Stimulated activated memory B cell treated with anti-CD40 and anti-IgM and Interleukin-4, amounts not matched to agents 10 μg/mL and 1 μg/mL and 100 μg/mL, for 72 hours (primary cell): Measurements from ENCODE around the gene GALNT2.

Experiments
- ATAC-seq: fragments of 150-1000 bp; cut with Tn5 transposase; 2 replicates; pipeline ENCODE4 v1.10.0; 2021
- H3K27ac Mint-ChIP-seq: one replicate; pipeline ENCODE4 v1.8.0; 2022; ENCODE audit warnings: mild to moderate bottlenecking, mixed read lengths
- H3K27me3 Mint-ChIP-seq: one replicate; pipeline ENCODE4 v1.8.0; 2022; ENCODE audit warnings: mixed read lengths
- H3K36me3 Mint-ChIP-seq: one replicate; pipeline ENCODE4 v1.8.0; 2022; ENCODE audit warnings: mixed read lengths
- H3K4me1 Mint-ChIP-seq: one replicate; pipeline ENCODE4 v1.8.0; 2022; ENCODE audit warnings: mixed read lengths
- H3K4me3 Mint-ChIP-seq: one replicate; pipeline ENCODE4 v1.8.0; 2022; ENCODE audit warnings: mild to moderate bottlenecking, moderate library complexity, mixed read lengths
- H3K9me3 Mint-ChIP-seq: one replicate; pipeline ENCODE4 v1.8.0; 2022; ENCODE audit warnings: mixed read lengths

Gene GALNT2

GRCh38 chr1:230267338-230268065 lies 200.5 kb downstream of the GALNT2 start:
- H3K4me3 Mint-ChIP-seq = no peak overlapping the region
- H3K9me3 Mint-ChIP-seq = no peaks in the 10 kb centered on the region
- H3K36me3 Mint-ChIP-seq = peaks cover 66% of the 10 kb centered on the region
- ATAC-seq = no peak
- H3K27me3 Mint-ChIP-seq = no peaks in the 10 kb centered on the region
- peaks cover 18% of the 10 kb centered on the region for H3K4me1 Mint-ChIP-seq
- peak overlapping the region; percentile 21 for H3K27ac Mint-ChIP-seq

- no peak for ATAC-seq
- Mint-ChIP-seq H3K9me3 (no peaks in the 10 kb centered on the region), H3K27me3 (no peaks in the 10 kb centered on the region), H3K36me3 (peaks cover 55% of the 10 kb centered on the region), H3K4me1 (peaks cover 14% of the 10 kb centered on the region), H3K4me3 (no peak overlapping the region), H3K27ac (peak overlapping the region; percentile 64)
Observed at GRCh38 chr1:230268371-230269170, 201.5 kb downstream of the GALNT2 start.

GRCh38 chr1:230270185-230270558 lies 203.1 kb downstream of the GALNT2 start:
- ATAC-seq = no peak
- peaks cover 20% of the 10 kb centered on the region for H3K4me1 Mint-ChIP-seq
- no peaks in the 10 kb centered on the region for H3K9me3 Mint-ChIP-seq
- no peaks in the 10 kb centered on the region for H3K27me3 Mint-ChIP-seq
- peak overlapping the region; percentile 64 for H3K27ac Mint-ChIP-seq
- H3K36me3 Mint-ChIP-seq = peaks cover 39% of the 10 kb centered on the region
- no peak overlapping the region for H3K4me3 Mint-ChIP-seq

GRCh38 chr1:230270559-230271281 lies 203.7 kb downstream of the GALNT2 start:
- Mint-ChIP-seq H3K9me3 (no peaks in the 10 kb centered on the region), H3K27ac (peak overlapping the region; percentile 64), H3K4me3 (no peak overlapping the region), H3K36me3 (peaks cover 34% of the 10 kb centered on the region), H3K4me1 (peaks cover 20% of the 10 kb centered on the region), H3K27me3 (no peaks in the 10 kb centered on the region)
- ATAC-seq = peak; percentile 87

GRCh38 chr1:230271300-230272035 lies 204.4 kb downstream of the GALNT2 start:
- Mint-ChIP-seq H3K4me3 (peak overlapping the region; percentile 0), H3K36me3 (peaks cover 29% of the 10 kb centered on the region), H3K4me1 (peaks cover 24% of the 10 kb centered on the region), H3K27ac (peak overlapping the region; percentile 64), H3K9me3 (no peaks in the 10 kb centered on the region), H3K27me3 (no peaks in the 10 kb centered on the region)
- no peak for ATAC-seq

- Mint-ChIP-seq H3K4me1 (peaks cover 35% of the 10 kb centered on the region), H3K36me3 (peaks cover 29% of the 10 kb centered on the region), H3K27ac (peak overlapping the region; percentile 54), H3K27me3 (no peaks in the 10 kb centered on the region), H3K4me3 (no peak overlapping the region), H3K9me3 (no peaks in the 10 kb centered on the region)
- ATAC-seq = no peak
Observed at GRCh38 chr1:230272557-230272956, 205.5 kb downstream of the GALNT2 start.

GRCh38 chr1:230273141-230273710 lies 206.2 kb downstream of the GALNT2 start:
- Mint-ChIP-seq H3K9me3 (no peaks in the 10 kb centered on the region), H3K4me1 (peaks cover 38% of the 10 kb centered on the region)
- no peak for ATAC-seq

GRCh38 chr1:230274254-230274653 lies 207.2 kb downstream of the GALNT2 start:
- Mint-ChIP-seq H3K4me3 (peak overlapping the region; percentile 25), H3K9me3 (no peaks in the 10 kb centered on the region), H3K27me3 (no peaks in the 10 kb centered on the region), H3K27ac (peak overlapping the region; percentile 54), H3K36me3 (peaks cover 36% of the 10 kb centered on the region), H3K4me1 (peaks cover 43% of the 10 kb centered on the region)
- peak; percentile 42 for ATAC-seq

More at GRCh38 chr1:230273141-230273710, 206.2 kb downstream of the GALNT2 start:
- Mint-ChIP-seq H3K4me3 (no peak overlapping the region), H3K36me3 (peaks cover 28% of the 10 kb centered on the region), H3K27me3 (no peaks in the 10 kb centered on the region), H3K27ac (peak overlapping the region; percentile 54)

- Mint-ChIP-seq H3K4me1 (peaks cover 56% of the 10 kb centered on the region), H3K27me3 (no peaks in the 10 kb centered on the region), H3K36me3 (peaks cover 49% of the 10 kb centered on the region), H3K4me3 (no peak overlapping the region), H3K9me3 (no peaks in the 10 kb centered on the region), H3K27ac (no peak overlapping the region)
- ATAC-seq = no peak
Observed at GRCh38 chr1:230276401-230276800, 209.4 kb downstream of the GALNT2 start.

- Mint-ChIP-seq H3K27ac (no peak overlapping the region), H3K4me3 (no peak overlapping the region), H3K27me3 (no peaks in the 10 kb centered on the region), H3K4me1 (peaks cover 64% of the 10 kb centered on the region), H3K9me3 (no peaks in the 10 kb centered on the region), H3K36me3 (peaks cover 53% of the 10 kb centered on the region)
- ATAC-seq = peak; percentile 62
Observed at GRCh38 chr1:230277201-230278025, 210.4 kb downstream of the GALNT2 start.

- Mint-ChIP-seq H3K4me3 (no peak overlapping the region), H3K27ac (no peak overlapping the region), H3K27me3 (no peaks in the 10 kb centered on the region), H3K9me3 (no peaks in the 10 kb centered on the region), H3K4me1 (peaks cover 60% of the 10 kb centered on the region), H3K36me3 (peaks cover 54% of the 10 kb centered on the region)
- ATAC-seq = no peak
Observed at GRCh38 chr1:230278376-230278775, 211.3 kb downstream of the GALNT2 start.

- H3K4me3 Mint-ChIP-seq = no peak overlapping the region
- no peaks in the 10 kb centered on the region for H3K27me3 Mint-ChIP-seq
- H3K9me3 Mint-ChIP-seq = no peaks in the 10 kb centered on the region
- no peak overlapping the region for H3K27ac Mint-ChIP-seq
- H3K36me3 Mint-ChIP-seq = peaks cover 54% of the 10 kb centered on the region
- peaks cover 58% of the 10 kb centered on the region for H3K4me1 Mint-ChIP-seq
- ATAC-seq = no peak
Observed at GRCh38 chr1:230278871-230279582, 212.0 kb downstream of the GALNT2 start.

GRCh38 chr1:230279583-230279945 lies 212.5 kb downstream of the GALNT2 start:
- peaks cover 58% of the 10 kb centered on the region for H3K36me3 Mint-ChIP-seq
- H3K27ac Mint-ChIP-seq = peak overlapping the region; percentile 57
- peaks cover 53% of the 10 kb centered on the region for H3K4me1 Mint-ChIP-seq
- H3K9me3 Mint-ChIP-seq = no peaks in the 10 kb centered on the region
- ATAC-seq = no peak
- H3K27me3 Mint-ChIP-seq = no peaks in the 10 kb centered on the region
- H3K4me3 Mint-ChIP-seq = no peak overlapping the region
